SH-SY5Y (cell line): ENCODE results near the gene KASH5.

Experiments
- GATA2 ChIP-seq: IDR thresholded peaks from 2 replicates; pipeline ENCODE4 v1.6.1; 2011; ENCODE audit warnings: mild to moderate bottlenecking, low read depth, low read length
- GATA3 ChIP-seq: IDR thresholded peaks from 2 replicates; pipeline ENCODE4 v1.6.1; 2011; ENCODE audit warnings: low read depth, mild to moderate bottlenecking, low read length, moderate library complexity

- TF ChIP-seq GATA3 (no peak), GATA2 (no peak)
Measured at GRCh38 chr19:49453757-49454240, 65.8 kb downstream of the KASH5 start.
